ENCODE results near the gene ZBTB32. TPM values are rescaled to one million over a fixed set of nuclear protein-coding genes. Genes with fewer than 3 reads are reported as not detected.

ZBTB32 gene
- total RNA-seq, 1 experiment from 2014 or later = not detected

- H2AFZ ChIP-seq (ENCODE audit: low read length) = no peak overlapping the region
- no peak overlapping the region for H3K9ac ChIP-seq (ENCODE audit: low read length)
- H3K4me1 ChIP-seq (ENCODE audit: insufficient read depth, low read length) = peaks cover 7% of the 10 kb centered on the region
- intact Hi-C loops (cut with micrococcal nuclease) = no loop called here
- peaks cover 15% of the 10 kb centered on the region for H3K79me2 ChIP-seq (ENCODE audit: low read length)
- no peaks in the 10 kb centered on the region for H3K9me2 ChIP-seq (replicated peaks; ENCODE audit: low read length)
- no TSS peak for BruUV-seq (replicated peaks)
- H3K4me2 ChIP-seq (ENCODE audit: low read length) = peak overlapping the region; percentile 77; the same call in 1 of the 2 replicates
- H3F3A ChIP-seq (ENCODE audit: low read length, unreplicated experiment) = peaks cover 3% of the 10 kb centered on the region
- H3K27me3 ChIP-seq (ENCODE audit: low read length) = no peaks in the 10 kb centered on the region
- POLR2A ChIA-PET (ENCODE audit: unreplicated experiment) = no interaction called here
- CTCF ChIA-PET = no interaction called here
- H3K4me3 ChIP-seq (ENCODE audit: low read length) = no peak overlapping the region
- TF ChIP-seq CTCF (conservative IDR thresholded peaks at IDR 0.05; ENCODE audit: low read depth, low read length) = no peak
- no peak for TF ChIP-seq EZH2 (IDR thresholded peaks at IDR 0.05; ENCODE audit: low read length, unreplicated experiment)
- TF ChIP-seq EZH2phosphoT487 (IDR thresholded peaks at IDR 0.05; ENCODE audit: borderline replicate concordance, low read length) = no peak
- ATAC-seq = no peak
- H4K20me1 ChIP-seq (ENCODE audit: low read length) = no peaks in the 10 kb centered on the region
- no peak overlapping the region for H3K27ac ChIP-seq (ENCODE audit: low read length)
- no peak for DNase-seq
- no peaks in the 10 kb centered on the region for H3K36me3 ChIP-seq (ENCODE audit: low read depth, low read length)
- H3K9me3 ChIP-seq (ENCODE audit: low read length) = no peaks in the 10 kb centered on the region
These were observed 55.3 kb downstream of the ZBTB32 start for GRCh38 chr19:35759697-35760096.

GRCh38 chr19:35760711-35761349 is 56.5 kb downstream of the ZBTB32 start:
- no TSS peak for BruUV-seq (replicated peaks)
- no peaks in the 10 kb centered on the region for H3K36me3 ChIP-seq (ENCODE audit: low read depth, low read length)
- no peak overlapping the region for H3K27ac ChIP-seq (ENCODE audit: low read length)
- H3F3A ChIP-seq (ENCODE audit: low read length, unreplicated experiment) = peaks cover 3% of the 10 kb centered on the region
- peaks cover 15% of the 10 kb centered on the region for H3K79me2 ChIP-seq (ENCODE audit: low read length)
- no peak overlapping the region for H3K4me2 ChIP-seq (ENCODE audit: low read length)
- ChIA-PET POLR2A (ENCODE audit: unreplicated experiment) (no interaction called here), CTCF (no interaction called here)
- no peaks in the 10 kb centered on the region for H3K9me3 ChIP-seq (ENCODE audit: low read length)
- H2AFZ ChIP-seq (ENCODE audit: low read length) = no peak overlapping the region
- intact Hi-C loops (cut with micrococcal nuclease) = no loop called here
- no peaks in the 10 kb centered on the region for H4K20me1 ChIP-seq (ENCODE audit: low read length)
- H3K27me3 ChIP-seq (ENCODE audit: low read length) = no peaks in the 10 kb centered on the region
- no peak for TF ChIP-seq EZH2 (IDR thresholded peaks at IDR 0.05; ENCODE audit: low read length, unreplicated experiment)
- TF ChIP-seq EZH2phosphoT487 (IDR thresholded peaks at IDR 0.05; ENCODE audit: borderline replicate concordance, low read length) = no peak
- no peak for TF ChIP-seq CTCF (conservative IDR thresholded peaks at IDR 0.05; ENCODE audit: low read depth, low read length)
- no peak overlapping the region for H3K4me3 ChIP-seq (ENCODE audit: low read length)
- ATAC-seq (no peak), DNase-seq (peak; percentile 83)
- H3K9me2 ChIP-seq (replicated peaks; ENCODE audit: low read length) = no peaks in the 10 kb centered on the region
- H3K9ac ChIP-seq (ENCODE audit: low read length) = no peak overlapping the region
- H3K4me1 ChIP-seq (ENCODE audit: insufficient read depth, low read length) = peaks cover 12% of the 10 kb centered on the region

GRCh38 chr19:35764432-35765315 is 60.3 kb downstream of the ZBTB32 start:
- no peaks in the 10 kb centered on the region for H3K36me3 ChIP-seq (ENCODE audit: low read depth, low read length)
- peaks cover 6% of the 10 kb centered on the region; the same call in 1 of the 2 replicates for H3K4me1 ChIP-seq (ENCODE audit: insufficient read depth, low read length)
- no peaks in the 10 kb centered on the region for H3K9me2 ChIP-seq (replicated peaks; ENCODE audit: low read length)
- BruUV-seq (replicated peaks) = no TSS peak
- no peaks in the 10 kb centered on the region for H3K27me3 ChIP-seq (ENCODE audit: low read length)
- H3F3A ChIP-seq (ENCODE audit: low read length, unreplicated experiment) = no peaks in the 10 kb centered on the region
- H3K79me2 ChIP-seq (ENCODE audit: low read length) = peaks cover 2% of the 10 kb centered on the region
- H3K9me3 ChIP-seq (ENCODE audit: low read length) = no peaks in the 10 kb centered on the region
- CTCF ChIA-PET = no interaction called here
- H4K20me1 ChIP-seq (ENCODE audit: low read length) = no peaks in the 10 kb centered on the region
- POLR2A ChIA-PET (ENCODE audit: unreplicated experiment) = no interaction called here
- no peak overlapping the region for H3K27ac ChIP-seq (ENCODE audit: low read length)
- H3K9ac ChIP-seq (ENCODE audit: low read length) = no peak overlapping the region
- no peak for TF ChIP-seq CTCF (conservative IDR thresholded peaks at IDR 0.05; ENCODE audit: low read depth, low read length)
- TF ChIP-seq EZH2phosphoT487 (IDR thresholded peaks at IDR 0.05; ENCODE audit: borderline replicate concordance, low read length) = no peak
- TF ChIP-seq EZH2 (IDR thresholded peaks at IDR 0.05; ENCODE audit: low read length, unreplicated experiment) = no peak
- H3K4me3 ChIP-seq (ENCODE audit: low read length) = no peak overlapping the region
- ATAC-seq (no peak), DNase-seq (no peak)
- intact Hi-C loops (cut with micrococcal nuclease) = no loop called here
- no peak overlapping the region for H2AFZ ChIP-seq (ENCODE audit: low read length)
- no peak overlapping the region for H3K4me2 ChIP-seq (ENCODE audit: low read length)
